Chondrocyte (in vitro differentiated cells): ENCODE data around the gene IL17RD. TPM values are rescaled to one million over a fixed set of nuclear protein-coding genes. Genes with fewer than 3 reads are reported as not detected.
"Not testable (repeated sequence)": the region's sequence is repeated elsewhere in the genome, so short reads cannot be mapped to it uniquely, and the experiment has no call there.

ENCODE experiments used
- DNase-seq: peaks from one replicate; pipeline ENCODE4 v3.0.0; 2021; ENCODE audit warnings: mixed read lengths, low spot score
- H3K27ac Mint-ChIP-seq: one replicate; pipeline ENCODE4 v1.8.0; 2021; ENCODE audit warnings: mild to moderate bottlenecking, moderate library complexity, mixed read lengths; ENCODE audit not compliant: unreplicated experiment
- H3K27me3 Mint-ChIP-seq: 2 replicates; pipeline ENCODE4 v1.8.0; 2021; ENCODE audit warnings: low read depth, mixed read lengths
- H3K36me3 Mint-ChIP-seq: 2 replicates; pipeline ENCODE4 v1.8.0; 2021; ENCODE audit warnings: low read depth, mixed read lengths
- H3K4me1 Mint-ChIP-seq: 2 replicates; pipeline ENCODE4 v1.8.0; 2021; ENCODE audit warnings: low read depth, mild to moderate bottlenecking, mixed read lengths
- H3K4me3 Mint-ChIP-seq: one replicate; pipeline ENCODE4 v1.8.0; 2021; ENCODE audit warnings: mild to moderate bottlenecking, moderate library complexity, mixed read lengths; ENCODE audit not compliant: unreplicated experiment
- H3K9me3 Mint-ChIP-seq: 2 replicates; pipeline ENCODE4 v1.8.0; 2021; ENCODE audit warnings: low read depth, mixed read lengths
- total RNA-seq: library from RNA; stranded (reverse); gene quantifications from 3 replicates; pipeline ENCODE4 v1.2.1, GENCODE V29; 2021
- TF ChIP-seq, protein P1 (sequence below): fragments of 200-600 bp; sonication (generic); IDR thresholded peaks from 2 replicates; pipeline ENCODE4 v1.5.0; 2021; ENCODE audit warnings: antibody characterized with exemption, mild to moderate bottlenecking, moderate library complexity

Gene IL17RD
- total RNA-seq, 1 donor from 2014 or later = 6.3 TPM

DNA sequence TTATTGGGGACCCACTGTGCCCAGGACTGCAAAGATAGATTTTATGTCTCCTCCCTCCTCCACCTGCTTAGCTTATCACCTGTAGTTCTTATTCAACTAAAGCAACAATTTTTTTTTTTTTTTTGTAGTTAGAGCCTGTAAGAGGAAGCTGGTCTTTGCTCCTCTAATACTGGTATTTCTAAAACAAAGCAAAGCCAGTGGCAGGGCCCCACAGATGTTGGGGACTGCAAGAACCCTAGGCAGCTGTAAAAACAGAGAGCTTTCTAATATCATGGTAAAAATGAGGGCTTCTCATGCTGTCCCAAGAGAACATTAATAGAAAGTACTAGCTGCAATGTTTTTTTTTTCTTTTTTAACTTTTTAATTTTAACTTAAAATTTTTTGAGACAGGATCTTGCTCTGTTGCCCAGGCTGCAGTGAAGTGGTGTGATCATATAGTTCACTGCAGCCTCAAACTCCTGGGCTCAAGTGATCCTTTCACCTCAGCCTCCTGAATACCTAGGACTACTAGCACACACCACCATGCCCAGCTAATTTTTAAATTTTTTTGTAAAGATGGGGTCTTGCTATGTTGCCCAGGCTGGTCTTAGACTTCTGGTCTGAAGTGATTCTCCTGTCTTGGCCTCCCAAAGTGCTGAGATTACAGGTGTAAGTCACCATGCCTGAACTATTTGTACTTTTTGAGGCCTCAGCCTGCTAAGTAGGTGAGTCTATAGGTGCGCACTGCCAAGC is 77.6 kb downstream of the IL17RD start:
- Mint-ChIP-seq H3K4me3 (no peak overlapping the region), H3K4me1 (peaks cover 7% of the 10 kb centered on the region), H3K27ac (no peak overlapping the region)

DNA sequence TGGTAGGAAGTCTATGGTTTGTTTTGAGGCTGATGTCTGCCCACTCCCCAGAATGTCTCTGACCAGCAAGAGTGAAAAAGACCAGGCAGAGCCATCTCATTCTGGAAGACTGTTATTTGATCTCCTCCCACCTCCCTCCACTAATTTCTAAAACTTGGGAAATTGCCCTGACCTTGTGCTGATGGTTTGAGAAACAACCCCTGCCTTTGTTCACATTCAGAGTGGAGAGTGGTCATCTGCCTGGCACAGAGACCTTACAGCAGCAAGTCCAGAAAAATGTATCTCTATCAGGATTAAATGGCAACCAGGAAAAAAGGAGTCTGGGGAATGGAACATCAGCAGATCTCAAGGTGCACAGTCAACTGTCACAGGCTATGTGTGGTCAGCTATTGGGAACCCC is 79.0 kb downstream of the IL17RD start:
- H3K36me3 Mint-ChIP-seq = no peaks in the 10 kb centered on the region
- H3K4me3 Mint-ChIP-seq = no peak overlapping the region
- H3K9me3 Mint-ChIP-seq = no peaks in the 10 kb centered on the region
- H3K4me1 Mint-ChIP-seq = peaks cover under 1% of the 10 kb centered on the region
- no peak overlapping the region for H3K27ac Mint-ChIP-seq
- TF ChIP-seq, protein P1, sequence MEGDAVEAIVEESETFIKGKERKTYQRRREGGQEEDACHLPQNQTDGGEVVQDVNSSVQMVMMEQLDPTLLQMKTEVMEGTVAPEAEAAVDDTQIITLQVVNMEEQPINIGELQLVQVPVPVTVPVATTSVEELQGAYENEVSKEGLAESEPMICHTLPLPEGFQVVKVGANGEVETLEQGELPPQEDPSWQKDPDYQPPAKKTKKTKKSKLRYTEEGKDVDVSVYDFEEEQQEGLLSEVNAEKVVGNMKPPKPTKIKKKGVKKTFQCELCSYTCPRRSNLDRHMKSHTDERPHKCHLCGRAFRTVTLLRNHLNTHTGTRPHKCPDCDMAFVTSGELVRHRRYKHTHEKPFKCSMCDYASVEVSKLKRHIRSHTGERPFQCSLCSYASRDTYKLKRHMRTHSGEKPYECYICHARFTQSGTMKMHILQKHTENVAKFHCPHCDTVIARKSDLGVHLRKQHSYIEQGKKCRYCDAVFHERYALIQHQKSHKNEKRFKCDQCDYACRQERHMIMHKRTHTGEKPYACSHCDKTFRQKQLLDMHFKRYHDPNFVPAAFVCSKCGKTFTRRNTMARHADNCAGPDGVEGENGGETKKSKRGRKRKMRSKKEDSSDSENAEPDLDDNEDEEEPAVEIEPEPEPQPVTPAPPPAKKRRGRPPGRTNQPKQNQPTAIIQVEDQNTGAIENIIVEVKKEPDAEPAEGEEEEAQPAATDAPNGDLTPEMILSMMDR = no peak
- H3K27me3 Mint-ChIP-seq = no peaks in the 10 kb centered on the region
- DNase-seq = no peak

More for the DNA sequence above, 77.6 kb downstream of the IL17RD start:
- H3K27me3 Mint-ChIP-seq = no peaks in the 10 kb centered on the region
- no peaks in the 10 kb centered on the region for H3K36me3 Mint-ChIP-seq
- H3K9me3 Mint-ChIP-seq = no peaks in the 10 kb centered on the region
- no peak for DNase-seq
- TF ChIP-seq, protein P1 = no peak

DNA sequence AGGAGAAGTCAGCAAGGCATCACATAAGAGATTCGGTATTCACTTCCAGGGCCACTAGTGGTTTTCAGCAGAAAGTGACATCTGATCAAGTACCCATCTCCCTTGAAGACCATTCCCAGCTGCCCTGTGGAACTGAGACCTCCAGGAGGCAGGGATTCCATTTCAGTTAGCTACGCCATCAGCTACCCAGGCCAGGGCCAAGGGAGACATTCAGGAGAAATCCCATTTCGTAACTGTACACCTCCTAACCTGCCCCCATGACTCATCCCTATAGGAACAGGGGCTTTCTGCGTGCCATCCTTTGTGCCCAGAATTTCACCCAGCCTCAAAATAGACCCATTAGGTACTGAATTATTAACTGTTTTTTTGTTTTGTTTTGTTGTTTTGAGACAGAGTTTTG is 79.9 kb downstream of the IL17RD start:
- H3K4me3 Mint-ChIP-seq = no peak overlapping the region
- TF ChIP-seq, protein P1 = no peak
- no peaks in the 10 kb centered on the region for H3K9me3 Mint-ChIP-seq
- no peak overlapping the region for H3K27ac Mint-ChIP-seq
- DNase-seq = no peak
- no peaks in the 10 kb centered on the region for H3K27me3 Mint-ChIP-seq
- H3K4me1 Mint-ChIP-seq = no peaks in the 10 kb centered on the region
- no peaks in the 10 kb centered on the region for H3K36me3 Mint-ChIP-seq

DNA sequence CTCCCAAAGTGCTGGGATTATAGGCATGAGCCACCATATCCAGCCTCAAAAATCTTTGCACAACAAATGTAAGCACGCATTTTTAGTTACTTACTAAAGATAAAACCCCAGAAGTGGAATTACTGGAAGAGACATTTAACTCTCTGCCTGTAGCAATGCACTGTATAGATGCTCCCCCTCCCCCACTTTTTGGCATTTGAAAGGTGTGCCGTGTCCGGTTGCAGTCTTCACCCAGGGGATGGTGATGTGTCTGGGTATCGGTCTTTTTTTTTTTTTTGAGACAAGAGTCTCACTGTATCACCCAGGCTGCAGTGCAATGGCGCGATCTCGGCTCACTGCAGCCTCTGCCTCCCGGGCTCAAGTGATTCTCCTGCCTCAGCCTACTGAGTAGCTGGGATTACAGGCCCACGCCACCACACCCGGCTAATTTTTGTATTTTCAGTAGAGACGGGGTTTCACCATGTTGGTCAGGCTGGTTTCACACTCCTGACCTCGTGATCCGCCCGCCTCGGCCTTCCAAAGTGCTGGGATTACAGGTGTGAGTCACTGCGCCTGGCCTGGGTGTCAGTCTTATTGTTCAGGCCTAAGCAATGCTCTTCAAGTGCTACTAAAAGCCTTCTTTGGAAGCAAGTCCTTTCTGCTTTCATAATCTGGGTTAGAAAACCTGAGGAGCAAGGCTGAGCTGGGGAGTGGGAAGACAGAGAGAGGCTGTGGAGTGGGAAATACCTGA is 81.7 kb downstream of the IL17RD start:
- H3K36me3 Mint-ChIP-seq, H3K4me3 Mint-ChIP-seq, H3K27ac Mint-ChIP-seq, DNase-seq, H3K4me1 Mint-ChIP-seq, H3K9me3 Mint-ChIP-seq, H3K27me3 Mint-ChIP-seq: not testable (repeated sequence)

DNA sequence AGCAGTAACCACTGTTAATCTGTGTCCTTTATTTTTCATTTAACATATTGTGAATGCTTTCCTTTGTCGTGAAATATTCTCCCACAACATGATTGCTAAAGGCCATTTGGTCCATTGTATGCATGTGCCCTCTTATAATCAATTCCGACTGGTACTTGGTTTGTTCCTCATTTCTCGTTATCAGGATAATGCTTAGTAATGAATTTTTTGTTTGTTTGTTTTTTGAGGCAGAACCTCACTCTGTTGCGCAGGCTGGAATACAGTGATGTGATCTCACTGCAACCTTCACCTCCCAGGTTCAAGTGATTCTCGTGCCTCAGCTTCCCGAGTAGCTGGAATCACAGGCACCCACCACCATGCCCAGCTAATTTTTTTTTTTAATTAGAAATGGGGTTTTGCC is 82.7 kb downstream of the IL17RD start:
- Mint-ChIP-seq H3K36me3 (no peaks in the 10 kb centered on the region), H3K27ac (no peak overlapping the region), H3K4me3 (no peak overlapping the region), H3K9me3 (no peaks in the 10 kb centered on the region), H3K27me3 (peaks cover 1% of the 10 kb centered on the region), H3K4me1 (peaks cover 4% of the 10 kb centered on the region)
- TF ChIP-seq, protein P1 = no peak
- no peak for DNase-seq
